Astrocyte (in vitro differentiated cells and primary cell): ENCODE data around the gene PLP2. TPM values are rescaled to one million over a fixed set of nuclear protein-coding genes. Genes with fewer than 3 reads are reported as not detected.
A peak's percentile ranks its signal among the peaks of the same experiment; 100 is the strongest.

Experiments used
- DNase-seq: peaks from one replicate; pipeline ENCODE4 v3.0.0-alpha.2; 2010; ENCODE audit warnings: low read depth
- FAIRE-seq: peaks from 2 replicates; lab custom pipeline; 2011; peaks lifted over from hg19 to GRCh38; lab: Jason Lieb, UNC
- H2AFZ ChIP-seq: 2 replicates; pipeline ENCODE4 v1.6.0; 2012; ENCODE audit warnings: low read depth, low read length, inconsistent platforms
- H3K27ac ChIP-seq: 2 replicates; pipeline ENCODE4 v1.5.1; 2011; ENCODE audit warnings: low read depth, low read length, inconsistent platforms
- H3K27me3 ChIP-seq: 2 replicates; pipeline ENCODE4 v1.6.0; 2011; ENCODE audit warnings: low read length, inconsistent platforms; ENCODE audit not compliant: insufficient read depth
- H3K36me3 ChIP-seq: 2 replicates; pipeline ENCODE4 v1.5.1; 2011; ENCODE audit warnings: low read length, inconsistent platforms; ENCODE audit not compliant: insufficient read depth
- H3K4me1 ChIP-seq: 2 replicates; pipeline ENCODE4 v1.5.1; 2011; ENCODE audit warnings: low read length, inconsistent platforms; ENCODE audit not compliant: insufficient read depth
- H3K4me2 ChIP-seq: 2 replicates; pipeline ENCODE4 v1.6.0; 2012; ENCODE audit warnings: low read length, inconsistent platforms
- H3K4me3 ChIP-seq: 2 replicates; pipeline ENCODE4 v1.5.1; 2011; ENCODE audit warnings: low read depth, mild to moderate bottlenecking, low read length, inconsistent platforms; ENCODE audit not compliant: insufficient read depth
- H3K79me2 ChIP-seq: 2 replicates; pipeline ENCODE4 v1.6.0; 2012; ENCODE audit warnings: mild to moderate bottlenecking, low read length, inconsistent platforms; ENCODE audit not compliant: insufficient read depth
- H3K9ac ChIP-seq: 2 replicates; pipeline ENCODE4 v1.6.0; 2012; ENCODE audit warnings: mild to moderate bottlenecking, low read length, inconsistent platforms
- H3K9me3 ChIP-seq: 2 replicates; pipeline ENCODE4 v1.5.1; 2012; ENCODE audit warnings: low read depth, mild to moderate bottlenecking, low read length, inconsistent platforms; ENCODE audit not compliant: insufficient read depth
- H4K20me1 ChIP-seq: 2 replicates; pipeline ENCODE4 v1.6.0; 2012; ENCODE audit warnings: low read length, inconsistent platforms; ENCODE audit not compliant: insufficient read depth
- H3K27ac Mint-ChIP-seq: one replicate; pipeline ENCODE4 v1.8.0; 2021; ENCODE audit warnings: mild to moderate bottlenecking, mixed read lengths; ENCODE audit not compliant: unreplicated experiment
- H3K27me3 Mint-ChIP-seq: one replicate; pipeline ENCODE4 v1.8.0; 2021; ENCODE audit warnings: low read depth, mixed read lengths; ENCODE audit not compliant: unreplicated experiment
- H3K36me3 Mint-ChIP-seq: one replicate; pipeline ENCODE4 v1.8.0; 2021; ENCODE audit warnings: low read depth, mixed read lengths; ENCODE audit not compliant: unreplicated experiment
- H3K4me1 Mint-ChIP-seq: one replicate; pipeline ENCODE4 v1.8.0; 2021; ENCODE audit warnings: low read depth, mixed read lengths; ENCODE audit not compliant: unreplicated experiment
- H3K4me3 Mint-ChIP-seq: one replicate; pipeline ENCODE4 v1.8.0; 2021; ENCODE audit warnings: mild to moderate bottlenecking, moderate library complexity, mixed read lengths; ENCODE audit not compliant: unreplicated experiment
- H3K9me3 Mint-ChIP-seq: one replicate; pipeline ENCODE4 v1.8.0; 2021; ENCODE audit warnings: mild to moderate bottlenecking, mixed read lengths; ENCODE audit not compliant: unreplicated experiment
- EZH2 ChIP-seq: IDR thresholded peaks from 2 replicates; pipeline ENCODE4 v1.6.1; 2012; ENCODE audit warnings: mild to moderate bottlenecking, low read length, inconsistent platforms; ENCODE audit not compliant: insufficient read depth
- total RNA-seq: library from RNA; stranded (reverse); gene quantifications from 2 replicates; pipeline ENCODE4 v1.2.1, GENCODE V29; 2021
- TF ChIP-seq, protein P1 (sequence below): IDR thresholded peaks from 2 replicates; pipeline ENCODE4 v1.5.1; 2011; ENCODE audit warnings: low read depth, mild to moderate bottlenecking, inconsistent platforms, low read length, moderate library complexity; ENCODE audit not compliant: insufficient read depth

The PLP2 gene
- total RNA-seq, 1 donor from 2014 or later, result 109 TPM

DNA sequence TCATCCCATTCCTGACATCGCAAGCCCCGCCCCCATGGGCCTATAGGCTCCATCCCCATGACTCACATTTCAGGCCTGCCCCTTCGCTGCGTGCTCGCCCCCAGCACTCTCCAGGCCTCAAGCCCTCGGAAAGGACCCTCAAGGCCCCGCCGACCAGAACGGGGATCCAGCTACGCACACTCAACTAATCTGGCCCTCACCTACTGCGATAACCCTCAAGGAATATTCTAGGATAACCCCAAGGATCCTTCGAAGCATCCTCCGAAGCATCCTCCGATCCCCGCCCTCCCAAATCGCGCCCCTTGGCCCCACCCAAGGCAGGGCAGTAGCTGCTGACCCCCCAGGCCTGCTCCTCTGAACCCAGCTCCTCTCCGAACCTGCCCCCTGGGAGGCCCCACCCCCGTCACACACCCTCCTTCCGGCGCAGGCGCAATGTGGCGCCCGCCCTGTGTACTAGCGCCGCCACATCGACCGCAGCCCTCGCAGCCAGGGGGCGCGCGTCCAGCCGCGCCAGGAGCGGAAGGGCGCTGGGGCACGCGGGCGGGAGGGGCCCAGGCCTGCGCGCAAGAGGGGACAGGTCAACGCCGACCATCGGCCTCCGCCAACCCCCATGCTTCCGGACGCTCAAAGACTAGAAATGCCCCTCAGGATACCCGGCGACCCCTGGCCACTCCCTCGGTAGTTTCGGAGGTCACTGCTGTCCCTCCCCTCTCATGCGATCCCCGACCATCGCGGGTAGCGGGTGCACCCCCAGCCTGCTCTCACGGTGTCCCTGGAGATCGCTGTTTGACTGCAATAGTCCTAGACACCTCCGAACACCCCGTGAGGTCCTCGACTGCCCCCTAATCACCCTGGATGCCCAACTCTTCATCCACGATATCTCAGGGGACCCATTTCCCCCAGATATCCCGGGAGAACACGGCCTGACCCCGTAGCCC lies 15.5 kb upstream of the PLP2 start:
- Histone ChIP-seq H3K79me2 (no peaks in the 10 kb centered on the region), H2AFZ (peak overlapping the region; percentile 63), H4K20me1 (no peaks in the 10 kb centered on the region), H3K36me3 (no peaks in the 10 kb centered on the region), H3K4me3 (peak overlapping the region; percentile 54), H3K9me3 (no peaks in the 10 kb centered on the region), H3K4me1 (peaks cover 8% of the 10 kb centered on the region), H3K9ac (peak overlapping the region; percentile 92), H3K27ac (peak overlapping the region; percentile 96), H3K4me2 (peak overlapping the region; percentile 91), H3K27me3 (no peaks in the 10 kb centered on the region)
- Mint-ChIP-seq H3K9me3 (no peaks in the 10 kb centered on the region), H3K27ac (peak overlapping the region; percentile 89), H3K4me1 (no peaks in the 10 kb centered on the region), H3K36me3 (no peaks in the 10 kb centered on the region), H3K4me3 (peak overlapping the region; percentile 85), H3K27me3 (no peaks in the 10 kb centered on the region)
- FAIRE-seq, result peak; percentile 39
- DNase-seq, result peak; percentile 79
- TF ChIP-seq, protein P1, sequence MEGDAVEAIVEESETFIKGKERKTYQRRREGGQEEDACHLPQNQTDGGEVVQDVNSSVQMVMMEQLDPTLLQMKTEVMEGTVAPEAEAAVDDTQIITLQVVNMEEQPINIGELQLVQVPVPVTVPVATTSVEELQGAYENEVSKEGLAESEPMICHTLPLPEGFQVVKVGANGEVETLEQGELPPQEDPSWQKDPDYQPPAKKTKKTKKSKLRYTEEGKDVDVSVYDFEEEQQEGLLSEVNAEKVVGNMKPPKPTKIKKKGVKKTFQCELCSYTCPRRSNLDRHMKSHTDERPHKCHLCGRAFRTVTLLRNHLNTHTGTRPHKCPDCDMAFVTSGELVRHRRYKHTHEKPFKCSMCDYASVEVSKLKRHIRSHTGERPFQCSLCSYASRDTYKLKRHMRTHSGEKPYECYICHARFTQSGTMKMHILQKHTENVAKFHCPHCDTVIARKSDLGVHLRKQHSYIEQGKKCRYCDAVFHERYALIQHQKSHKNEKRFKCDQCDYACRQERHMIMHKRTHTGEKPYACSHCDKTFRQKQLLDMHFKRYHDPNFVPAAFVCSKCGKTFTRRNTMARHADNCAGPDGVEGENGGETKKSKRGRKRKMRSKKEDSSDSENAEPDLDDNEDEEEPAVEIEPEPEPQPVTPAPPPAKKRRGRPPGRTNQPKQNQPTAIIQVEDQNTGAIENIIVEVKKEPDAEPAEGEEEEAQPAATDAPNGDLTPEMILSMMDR, result peak; percentile 8
- TF ChIP-seq EZH2, result no peak

DNA sequence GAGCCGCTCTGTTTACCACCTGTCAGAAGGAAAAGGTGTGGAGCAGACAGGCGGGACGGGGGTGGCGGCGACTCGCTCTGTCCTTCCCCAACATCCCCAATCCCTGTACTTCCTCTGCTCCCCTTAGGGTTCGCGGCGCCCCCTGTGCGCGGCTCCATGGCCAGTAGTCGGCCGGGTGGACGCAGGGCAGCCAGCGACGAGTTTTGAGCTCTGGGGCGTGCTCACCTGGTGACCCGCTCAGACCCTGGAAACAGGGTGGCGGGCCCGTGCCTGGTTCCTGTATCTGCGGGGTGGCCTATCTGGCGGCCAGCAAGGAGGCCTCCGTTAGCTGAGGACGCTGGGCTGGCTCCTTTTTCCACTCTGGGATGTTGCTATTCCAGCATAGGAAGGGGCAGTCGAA lies 14.5 kb upstream of the PLP2 start:
- TF ChIP-seq, protein P1, result no peak
- no peak for TF ChIP-seq EZH2
- Histone ChIP-seq H3K4me2 (no peak overlapping the region), H3K27me3 (no peaks in the 10 kb centered on the region), H3K4me3 (no peak overlapping the region), H4K20me1 (no peaks in the 10 kb centered on the region), H3K79me2 (no peaks in the 10 kb centered on the region), H3K9me3 (no peaks in the 10 kb centered on the region), H3K4me1 (peaks cover 8% of the 10 kb centered on the region), H3K9ac (no peak overlapping the region), H3K27ac (no peak overlapping the region), H3K36me3 (no peaks in the 10 kb centered on the region), H2AFZ (no peak overlapping the region)
- DNase-seq (no peak), FAIRE-seq (no peak)
- no peak overlapping the region for H3K27ac Mint-ChIP-seq
- no peaks in the 10 kb centered on the region for H3K27me3 Mint-ChIP-seq
- no peaks in the 10 kb centered on the region for H3K9me3 Mint-ChIP-seq
- H3K4me3 Mint-ChIP-seq, result no peak overlapping the region
- no peaks in the 10 kb centered on the region for H3K36me3 Mint-ChIP-seq
- H3K4me1 Mint-ChIP-seq, result no peaks in the 10 kb centered on the region

DNA sequence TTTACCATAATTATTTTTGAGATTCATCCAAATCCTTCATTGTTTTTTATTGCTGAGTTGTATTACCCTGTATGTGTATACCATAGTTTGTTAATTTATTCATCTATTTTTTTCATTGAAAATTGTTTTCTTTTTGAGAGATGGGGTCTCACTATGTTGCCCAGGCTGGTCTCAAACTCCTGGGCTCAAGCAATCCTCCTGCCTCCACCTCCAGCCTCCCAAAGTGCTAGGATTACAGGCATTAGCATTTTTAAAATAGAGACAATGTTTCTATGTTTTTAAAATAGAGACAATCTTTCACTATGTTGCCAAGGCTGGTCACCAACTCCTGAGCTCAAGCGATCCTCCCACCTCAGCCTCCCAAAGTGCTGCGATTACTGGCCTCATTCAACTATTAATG lies 10.8 kb upstream of the PLP2 start:
- no peak overlapping the region for H3K4me3 Mint-ChIP-seq
- DNase-seq, result no peak
- no peak for FAIRE-seq
- H3K27me3 ChIP-seq, result no peaks in the 10 kb centered on the region
- H3K36me3 ChIP-seq, result no peaks in the 10 kb centered on the region
- H3K9me3 Mint-ChIP-seq, result no peaks in the 10 kb centered on the region
- H4K20me1 ChIP-seq, result no peaks in the 10 kb centered on the region
- H3K9me3 ChIP-seq, result no peaks in the 10 kb centered on the region
- H3K27ac ChIP-seq, result no peak overlapping the region
- H3K79me2 ChIP-seq, result no peaks in the 10 kb centered on the region
- no peaks in the 10 kb centered on the region for H3K36me3 Mint-ChIP-seq
- no peak overlapping the region for H3K27ac Mint-ChIP-seq
- no peaks in the 10 kb centered on the region for H3K4me1 Mint-ChIP-seq
- no peaks in the 10 kb centered on the region for H3K4me1 ChIP-seq
- H3K4me3 ChIP-seq, result no peak overlapping the region
- TF ChIP-seq EZH2, result no peak
- TF ChIP-seq, protein P1, result no peak
- no peak overlapping the region for H3K9ac ChIP-seq
- no peak overlapping the region for H2AFZ ChIP-seq
- no peak overlapping the region for H3K4me2 ChIP-seq
- no peaks in the 10 kb centered on the region for H3K27me3 Mint-ChIP-seq
